Measurements from ENCODE around the gene SLC43A3. TPM values are rescaled to one million over a fixed set of nuclear protein-coding genes. Genes with fewer than 3 reads are reported as not detected.

Gene SLC43A3
- polyA plus RNA-seq (2013) = 41.3 TPM

DNA sequence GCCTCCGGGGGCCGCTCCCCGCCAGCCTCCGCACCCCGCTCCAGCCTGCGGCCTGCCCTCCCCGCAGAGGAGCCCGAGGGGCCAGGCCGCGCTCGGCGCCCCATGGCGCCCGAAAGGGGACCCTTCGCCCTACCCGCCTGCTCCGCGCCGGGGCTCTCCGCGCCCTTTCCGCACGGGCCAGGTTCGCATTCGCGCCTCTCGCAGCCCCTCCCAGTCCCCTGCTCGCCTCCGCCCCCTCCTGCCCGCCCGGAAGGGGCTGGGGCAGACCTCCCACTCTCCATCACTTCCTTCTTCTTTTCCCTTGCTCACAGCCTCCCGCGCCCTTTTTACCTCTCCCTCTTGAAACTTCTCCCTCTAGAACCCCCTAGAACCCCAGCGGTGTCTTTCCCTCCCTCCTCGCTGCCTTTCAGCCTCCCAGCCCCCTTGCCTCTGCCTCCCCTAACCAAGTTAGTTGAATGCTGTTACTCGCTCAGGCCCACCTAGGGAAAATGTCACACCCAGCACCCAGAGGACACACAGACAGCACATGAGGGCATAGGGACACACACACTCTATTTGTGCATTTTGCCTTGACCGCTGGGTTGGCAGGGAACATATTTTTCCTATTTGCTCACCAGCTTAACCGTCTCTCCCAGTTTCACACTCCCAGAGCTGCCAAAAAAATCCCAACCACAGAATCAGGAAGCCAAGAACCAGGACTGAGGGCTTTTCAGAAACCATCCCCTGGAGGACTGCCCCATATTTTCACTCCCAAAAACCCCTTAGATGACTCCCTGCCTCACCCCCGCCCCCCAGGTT lies at the start of gene SLC43A3:
TSS of gene SLC43A3 (minus strand) at position 193 of the 798 bp plus-strand sequence. CDS start 949 bp downstream, outside the sequence.
- DNase-seq = peak; percentile 72 to 90 (median 84)
- ChIA-PET CTCF (interaction anchor here (0.9 to 5.5 kb wide), 9 partner anchors 9 to 215 kb away, joined by 3 to 41 read pairs (median 3); partner anchors contain the start of gene RTN4RL2), POLR2A (no interaction called here)
- peaks cover 0 to 32% (median 6%) of the 10 kb centered on the region in 4 experiments for H3K36me3 ChIP-seq (ENCODE audit: control insufficient read depth in 4 of 4, insufficient read depth in 4 of 4, low read length in 3 of 4)
- H3K4me1 ChIP-seq (ENCODE audit: control extremely low read depth in 1 of 4, control insufficient read depth in 4 of 4, insufficient read depth in 4 of 4, low read length in 3 of 4) = peaks cover 13 to 62% (median 46%) of the 10 kb centered on the region in 4 experiments
- no peaks in the 10 kb centered on the region for H3K27me3 ChIP-seq (replicated peaks in 2 of 5; ENCODE audit: control insufficient read depth in 4 of 5, insufficient read depth in 5 of 5, low read length in 4 of 5)
- H3K27ac ChIP-seq (ENCODE audit: insufficient read depth in 1 of 2, low read depth in 1 of 2, low read length in 2 of 2, poor library complexity in 1 of 2, severe bottlenecking in 2 of 2) = peak within 1 kb of the TSS; percentile 69 to 82
- peak within 1 kb of the TSS in 6 of 7 experiments; percentile 54 to 81 (median 71) for H3K4me3 ChIP-seq (ENCODE audit: control insufficient read depth in 1 of 7, extremely low read depth in 1 of 7, insufficient read depth in 4 of 7, low read depth in 2 of 7, low read length in 6 of 7)
- no peaks in the 10 kb centered on the region for H3K9me3 ChIP-seq (ENCODE audit: control extremely low read depth in 1 of 5, control insufficient read depth in 4 of 5, insufficient read depth in 2 of 5, low read depth in 1 of 5, low read length in 4 of 5)
- 4% methylated on average over 28 of the region's 39 CpGs for WGBS (ENCODE audit: insufficient coverage)

DNA sequence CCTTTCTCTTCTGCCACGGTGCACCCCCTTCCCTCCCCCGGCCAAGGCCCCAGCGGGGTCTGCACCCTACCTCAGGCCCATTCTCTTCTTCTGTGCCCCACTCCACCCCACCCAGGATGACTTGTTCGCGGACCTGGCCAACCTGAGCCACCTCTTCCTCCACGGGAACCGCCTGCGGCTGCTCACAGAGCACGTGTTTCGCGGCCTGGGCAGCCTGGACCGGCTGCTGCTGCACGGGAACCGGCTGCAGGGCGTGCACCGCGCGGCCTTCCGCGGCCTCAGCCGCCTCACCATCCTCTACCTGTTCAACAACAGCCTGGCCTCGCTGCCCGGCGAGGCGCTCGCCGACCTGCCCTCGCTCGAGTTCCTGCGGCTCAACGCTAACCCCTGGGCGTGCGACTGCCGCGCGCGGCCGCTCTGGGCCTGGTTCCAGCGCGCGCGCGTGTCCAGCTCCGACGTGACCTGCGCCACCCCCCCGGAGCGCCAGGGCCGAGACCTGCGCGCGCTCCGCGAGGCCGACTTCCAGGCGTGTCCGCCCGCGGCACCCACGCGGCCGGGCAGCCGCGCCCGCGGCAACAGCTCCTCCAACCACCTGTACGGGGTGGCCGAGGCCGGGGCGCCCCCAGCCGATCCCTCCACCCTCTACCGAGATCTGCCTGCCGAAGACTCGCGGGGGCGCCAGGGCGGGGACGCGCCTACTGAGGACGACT lies 49.3 kb upstream of the SLC43A3 start:
- Histone ChIP-seq H3K36me3 (ENCODE audit: control insufficient read depth in 4 of 4, insufficient read depth in 4 of 4, low read length in 3 of 4) (no peaks in the 10 kb centered on the region), H3K4me1 (ENCODE audit: control extremely low read depth in 1 of 4, control insufficient read depth in 4 of 4, insufficient read depth in 4 of 4, low read length in 3 of 4) (peaks cover 7 to 48% (median 40%) of the 10 kb centered on the region in 4 experiments), H3K9me3 (ENCODE audit: control extremely low read depth in 1 of 5, control insufficient read depth in 4 of 5, insufficient read depth in 2 of 5, low read depth in 1 of 5, low read length in 4 of 5) (no peaks in the 10 kb centered on the region), H3K27ac (ENCODE audit: insufficient read depth in 1 of 2, low read depth in 1 of 2, low read length in 2 of 2, poor library complexity in 1 of 2, severe bottlenecking in 2 of 2) (no peak overlapping the region), H3K27me3 (replicated peaks in 2 of 5; ENCODE audit: control insufficient read depth in 4 of 5, insufficient read depth in 5 of 5, low read length in 4 of 5) (no peaks in the 10 kb centered on the region), H3K4me3 (ENCODE audit: control insufficient read depth in 1 of 7, extremely low read depth in 1 of 7, insufficient read depth in 4 of 7, low read depth in 2 of 7, low read length in 6 of 7) (peak overlapping the region in 6 of 7 experiments; percentile 38 to 75 (median 56))
- POLR2A ChIA-PET = no interaction called here
- CTCF ChIA-PET = interaction anchor here (0.7 to 11.2 kb wide), 12 partner anchors 10 to 130 kb away, joined by 3 to 211 read pairs (median 4); partner anchors contain the start of gene RTN4RL2
- peak in 1 of 3 donors; percentile 51 for DNase-seq
- 3% methylated on average over 55 of the region's 80 CpGs for WGBS (ENCODE audit: insufficient coverage)

DNA sequence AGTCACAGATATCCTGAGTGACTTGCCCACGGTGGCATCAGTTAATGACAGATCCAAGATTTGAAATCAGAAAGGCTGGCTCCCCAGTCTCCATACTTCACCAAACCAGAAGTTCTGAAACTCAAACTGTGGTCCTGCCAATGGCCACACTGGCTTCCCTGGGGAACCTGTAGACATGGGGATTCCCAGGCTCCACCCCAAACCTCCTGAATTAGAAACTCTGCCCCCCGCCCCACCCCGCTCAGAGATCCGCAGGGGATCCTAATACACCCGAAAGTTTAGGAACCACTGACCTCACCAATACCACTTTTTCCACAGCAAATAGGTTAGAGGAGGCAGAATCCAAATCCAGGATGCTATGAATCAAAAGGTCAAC lies 48.7 kb upstream of the SLC43A3 start:
- ChIA-PET POLR2A (no interaction called here), CTCF (interaction anchor here (0.7 to 11.2 kb wide), 10 partner anchors 8 to 130 kb away, joined by 3 to 211 read pairs (median 7); partner anchors contain the start of gene RTN4RL2)
- H3K4me1 ChIP-seq (ENCODE audit: control extremely low read depth in 1 of 4, control insufficient read depth in 4 of 4, insufficient read depth in 4 of 4, low read length in 3 of 4) = peaks cover 7 to 48% (median 40%) of the 10 kb centered on the region in 4 experiments
- H3K9me3 ChIP-seq (ENCODE audit: control extremely low read depth in 1 of 5, control insufficient read depth in 4 of 5, insufficient read depth in 2 of 5, low read depth in 1 of 5, low read length in 4 of 5) = no peaks in the 10 kb centered on the region
- H3K27ac ChIP-seq (ENCODE audit: insufficient read depth in 1 of 2, low read depth in 1 of 2, low read length in 2 of 2, poor library complexity in 1 of 2, severe bottlenecking in 2 of 2) = no peak overlapping the region
- 75% methylated on average over 3 of the region's 5 CpGs for WGBS (ENCODE audit: insufficient coverage)
- H3K27me3 ChIP-seq (replicated peaks in 2 of 5; ENCODE audit: control insufficient read depth in 4 of 5, insufficient read depth in 5 of 5, low read length in 4 of 5) = no peaks in the 10 kb centered on the region
- DNase-seq = no peak
- no peaks in the 10 kb centered on the region for H3K36me3 ChIP-seq (ENCODE audit: control insufficient read depth in 4 of 4, insufficient read depth in 4 of 4, low read length in 3 of 4)
- H3K4me3 ChIP-seq (ENCODE audit: control insufficient read depth in 1 of 7, extremely low read depth in 1 of 7, insufficient read depth in 4 of 7, low read depth in 2 of 7, low read length in 6 of 7) = peak overlapping the region in 2 of 7 experiments; percentile 65 to 75

DNA sequence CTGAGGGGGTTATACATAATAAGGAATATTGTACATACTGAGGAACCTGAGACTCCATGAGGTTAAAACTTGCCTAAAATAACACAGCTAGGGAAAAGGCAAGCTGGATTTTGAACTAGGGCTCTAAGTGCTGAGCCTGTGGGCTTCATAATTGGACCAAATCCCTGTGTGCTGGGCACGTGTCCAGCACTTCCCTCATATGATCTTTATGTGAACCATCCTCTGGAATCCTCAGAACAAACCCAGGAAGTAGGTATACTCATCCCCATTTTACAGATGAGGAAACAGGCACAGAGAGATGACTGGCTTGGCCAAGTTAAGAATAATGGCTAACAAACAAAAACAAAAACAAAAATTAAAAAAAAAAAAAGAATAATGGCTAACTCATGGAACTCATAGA lies 48.3 kb upstream of the SLC43A3 start:
- CTCF ChIA-PET = interaction anchor here (0.8 to 4.3 kb wide), 9 partner anchors 9 to 126 kb away, joined by 3 to 85 read pairs (median 5); partner anchors contain the start of gene RTN4RL2
- WGBS (ENCODE audit: insufficient coverage) = no CpG with 5 or more reads among the region's 1 CpG
- DNase-seq = no peak
- Histone ChIP-seq H3K36me3 (ENCODE audit: control insufficient read depth in 4 of 4, insufficient read depth in 4 of 4, low read length in 3 of 4) (no peaks in the 10 kb centered on the region), H3K9me3 (ENCODE audit: control extremely low read depth in 1 of 5, control insufficient read depth in 4 of 5, insufficient read depth in 2 of 5, low read depth in 1 of 5, low read length in 4 of 5) (no peaks in the 10 kb centered on the region), H3K27ac (ENCODE audit: insufficient read depth in 1 of 2, low read depth in 1 of 2, low read length in 2 of 2, poor library complexity in 1 of 2, severe bottlenecking in 2 of 2) (no peak overlapping the region), H3K4me1 (ENCODE audit: control extremely low read depth in 1 of 4, control insufficient read depth in 4 of 4, insufficient read depth in 4 of 4, low read length in 3 of 4) (peaks cover 7 to 48% (median 39%) of the 10 kb centered on the region in 4 experiments), H3K4me3 (ENCODE audit: control insufficient read depth in 1 of 7, extremely low read depth in 1 of 7, insufficient read depth in 4 of 7, low read depth in 2 of 7, low read length in 6 of 7) (peak overlapping the region in 1 of 7 experiments; percentile 75), H3K27me3 (replicated peaks in 2 of 5; ENCODE audit: control insufficient read depth in 4 of 5, insufficient read depth in 5 of 5, low read length in 4 of 5) (no peaks in the 10 kb centered on the region)
- POLR2A ChIA-PET = no interaction called here

DNA sequence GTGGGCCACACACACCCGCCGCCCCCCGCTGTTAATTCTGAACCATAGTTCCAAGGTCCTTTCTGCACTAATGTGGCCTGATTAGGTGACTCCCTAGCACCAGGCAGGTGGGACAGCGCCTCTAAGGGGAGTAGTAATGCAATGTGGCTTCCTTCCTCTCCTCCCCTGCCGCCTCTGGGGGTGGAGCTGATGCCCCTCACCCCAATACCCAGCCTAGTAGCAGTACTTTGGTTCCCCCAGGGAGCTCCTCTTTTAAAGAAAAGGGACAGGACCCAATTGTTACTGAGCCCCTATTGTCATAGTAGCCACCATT lies 47.8 kb upstream of the SLC43A3 start:
- 76% methylated on average over 4 of the region's 5 CpGs for WGBS (ENCODE audit: insufficient coverage)
- peaks cover 7 to 48% (median 39%) of the 10 kb centered on the region in 4 experiments for H3K4me1 ChIP-seq (ENCODE audit: control extremely low read depth in 1 of 4, control insufficient read depth in 4 of 4, insufficient read depth in 4 of 4, low read length in 3 of 4)
- H3K9me3 ChIP-seq (ENCODE audit: control extremely low read depth in 1 of 5, control insufficient read depth in 4 of 5, insufficient read depth in 2 of 5, low read depth in 1 of 5, low read length in 4 of 5) = no peaks in the 10 kb centered on the region
- CTCF ChIA-PET = interaction anchor here (0.8 to 4.3 kb wide), 10 partner anchors 9 to 126 kb away, joined by 3 to 85 read pairs (median 4); partner anchors contain the start of gene RTN4RL2
- no peaks in the 10 kb centered on the region for H3K27me3 ChIP-seq (replicated peaks in 2 of 5; ENCODE audit: control insufficient read depth in 4 of 5, insufficient read depth in 5 of 5, low read length in 4 of 5)
- DNase-seq = peak in 1 of 3 donors; percentile 43
- no peaks in the 10 kb centered on the region for H3K36me3 ChIP-seq (ENCODE audit: control insufficient read depth in 4 of 4, insufficient read depth in 4 of 4, low read length in 3 of 4)
- POLR2A ChIA-PET = no interaction called here
- peak overlapping the region in 1 of 2 experiments; percentile 30 for H3K27ac ChIP-seq (ENCODE audit: insufficient read depth in 1 of 2, low read depth in 1 of 2, low read length in 2 of 2, poor library complexity in 1 of 2, severe bottlenecking in 2 of 2)
- H3K4me3 ChIP-seq (ENCODE audit: control insufficient read depth in 1 of 7, extremely low read depth in 1 of 7, insufficient read depth in 4 of 7, low read depth in 2 of 7, low read length in 6 of 7) = peak overlapping the region in 2 of 7 experiments; percentile 44 to 55

DNA sequence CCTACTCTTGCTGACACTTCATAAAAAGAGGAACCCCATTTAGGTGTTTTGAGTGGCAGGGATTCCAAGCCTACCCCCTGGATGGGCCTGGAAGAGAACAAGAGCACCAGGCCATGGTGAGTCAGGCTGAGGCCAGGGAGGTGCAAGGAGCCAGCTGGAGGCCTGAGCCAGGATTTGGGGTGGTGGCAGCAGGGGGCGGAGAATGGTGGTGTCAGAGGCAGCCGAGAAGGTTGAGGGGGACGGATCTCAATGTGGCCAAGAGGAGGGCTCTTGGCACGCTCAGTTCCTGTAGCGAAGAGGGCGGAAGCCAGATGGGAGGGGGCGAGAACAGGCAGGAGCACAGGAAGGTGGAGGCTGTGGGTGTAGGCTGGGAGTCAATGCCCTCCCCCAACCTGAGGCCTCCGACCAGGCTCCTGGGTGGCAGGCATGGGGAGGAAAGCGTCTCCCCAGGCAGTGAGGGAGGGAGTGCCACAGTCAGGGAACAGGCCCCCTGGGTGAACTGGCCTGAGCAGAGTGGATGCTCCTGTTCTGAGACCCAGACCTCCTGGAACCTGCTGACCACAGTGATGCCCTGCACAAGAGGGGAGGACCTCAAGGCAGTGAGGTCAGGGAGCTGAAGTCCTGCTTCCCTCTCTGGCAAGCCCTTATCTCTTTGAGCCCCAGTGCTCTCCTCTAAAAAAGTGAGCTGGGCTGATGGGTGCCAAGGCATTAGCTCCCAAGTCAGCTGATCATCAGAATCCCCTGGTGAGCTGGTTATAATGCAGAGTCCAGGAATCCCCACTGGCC lies 47.3 kb upstream of the SLC43A3 start:
- POLR2A ChIA-PET = no interaction called here
- CTCF ChIA-PET = interaction anchor here (0.8 to 4.3 kb wide), 10 partner anchors 8 to 125 kb away, joined by 3 to 85 read pairs (median 4); partner anchors contain the start of gene RTN4RL2
- peak overlapping the region in 4 of 7 experiments; percentile 32 to 57 (median 50) for H3K4me3 ChIP-seq (ENCODE audit: control insufficient read depth in 1 of 7, extremely low read depth in 1 of 7, insufficient read depth in 4 of 7, low read depth in 2 of 7, low read length in 6 of 7)
- peak overlapping the region in 1 of 2 experiments; percentile 30 for H3K27ac ChIP-seq (ENCODE audit: insufficient read depth in 1 of 2, low read depth in 1 of 2, low read length in 2 of 2, poor library complexity in 1 of 2, severe bottlenecking in 2 of 2)
- DNase-seq = peak; percentile 73 to 90 (median 89)
- H3K27me3 ChIP-seq (replicated peaks in 2 of 5; ENCODE audit: control insufficient read depth in 4 of 5, insufficient read depth in 5 of 5, low read length in 4 of 5) = no peaks in the 10 kb centered on the region
- H3K9me3 ChIP-seq (ENCODE audit: control extremely low read depth in 1 of 5, control insufficient read depth in 4 of 5, insufficient read depth in 2 of 5, low read depth in 1 of 5, low read length in 4 of 5) = no peaks in the 10 kb centered on the region
- no peaks in the 10 kb centered on the region for H3K36me3 ChIP-seq (ENCODE audit: control insufficient read depth in 4 of 4, insufficient read depth in 4 of 4, low read length in 3 of 4)
- WGBS (ENCODE audit: insufficient coverage) = 0% methylated on average over 9 of the region's 9 CpGs
- H3K4me1 ChIP-seq (ENCODE audit: control extremely low read depth in 1 of 4, control insufficient read depth in 4 of 4, insufficient read depth in 4 of 4, low read length in 3 of 4) = peaks cover 7 to 44% (median 39%) of the 10 kb centered on the region in 4 experiments

Measured in common myeloid progenitor, CD34-positive (primary cell).